Measurements from ENCODE around the gene ERC2.

The ERC2 gene

DNA sequence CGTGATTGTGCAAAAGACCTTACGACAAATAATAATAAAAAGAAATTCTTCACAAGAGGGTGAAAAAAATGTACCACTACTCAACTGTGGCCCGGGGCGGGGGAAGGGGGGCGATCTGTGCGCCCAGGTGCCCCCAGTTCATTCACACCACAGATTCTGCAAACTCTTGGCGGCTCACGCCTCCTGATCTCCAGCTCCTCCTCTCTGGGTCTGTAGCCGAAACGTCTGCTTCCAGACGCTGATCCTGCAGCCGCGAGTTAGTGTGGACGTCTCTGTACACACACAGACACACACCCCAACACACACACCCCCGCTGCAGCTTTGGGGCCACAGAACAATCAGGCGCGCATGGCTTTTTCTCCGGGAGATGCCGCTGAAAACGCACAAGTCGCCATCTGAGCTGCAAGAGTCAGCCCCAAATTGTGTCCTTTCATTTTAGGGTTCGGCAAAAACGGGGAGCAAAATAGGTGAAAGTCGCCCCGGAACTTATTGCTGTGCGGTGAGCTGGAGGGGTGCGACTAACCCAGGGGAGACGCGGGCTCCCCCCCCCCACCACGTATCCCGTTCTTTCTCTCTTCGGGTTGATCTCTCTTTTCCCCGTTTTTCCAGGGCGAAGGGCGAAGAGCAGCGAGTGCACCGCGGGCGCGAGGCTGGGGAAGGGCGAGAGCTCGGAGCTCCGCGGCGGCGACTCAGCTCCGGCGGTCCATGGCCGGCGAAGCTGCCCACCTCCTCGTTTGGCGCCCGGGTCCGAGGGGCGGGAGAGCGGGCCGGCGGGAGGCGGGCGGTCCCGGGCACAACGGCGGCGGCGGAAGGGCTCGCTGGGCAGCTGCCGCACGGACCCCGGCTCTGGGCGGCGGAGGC, 980.7 kb downstream of the ERC2 start:
- peak overlapping the region; percentile 88 for H3K4me3 ChIP-seq (replicated peaks; ENCODE audit: low read depth, low read length)
- DNase-seq (ENCODE audit: extremely low read depth, low read depth): no peak
- TF ChIP-seq, protein P1, sequence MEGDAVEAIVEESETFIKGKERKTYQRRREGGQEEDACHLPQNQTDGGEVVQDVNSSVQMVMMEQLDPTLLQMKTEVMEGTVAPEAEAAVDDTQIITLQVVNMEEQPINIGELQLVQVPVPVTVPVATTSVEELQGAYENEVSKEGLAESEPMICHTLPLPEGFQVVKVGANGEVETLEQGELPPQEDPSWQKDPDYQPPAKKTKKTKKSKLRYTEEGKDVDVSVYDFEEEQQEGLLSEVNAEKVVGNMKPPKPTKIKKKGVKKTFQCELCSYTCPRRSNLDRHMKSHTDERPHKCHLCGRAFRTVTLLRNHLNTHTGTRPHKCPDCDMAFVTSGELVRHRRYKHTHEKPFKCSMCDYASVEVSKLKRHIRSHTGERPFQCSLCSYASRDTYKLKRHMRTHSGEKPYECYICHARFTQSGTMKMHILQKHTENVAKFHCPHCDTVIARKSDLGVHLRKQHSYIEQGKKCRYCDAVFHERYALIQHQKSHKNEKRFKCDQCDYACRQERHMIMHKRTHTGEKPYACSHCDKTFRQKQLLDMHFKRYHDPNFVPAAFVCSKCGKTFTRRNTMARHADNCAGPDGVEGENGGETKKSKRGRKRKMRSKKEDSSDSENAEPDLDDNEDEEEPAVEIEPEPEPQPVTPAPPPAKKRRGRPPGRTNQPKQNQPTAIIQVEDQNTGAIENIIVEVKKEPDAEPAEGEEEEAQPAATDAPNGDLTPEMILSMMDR (IDR thresholded peaks at IDR 0.05; ENCODE audit: low read depth, low read length, missing control alignments): no peak

DNA sequence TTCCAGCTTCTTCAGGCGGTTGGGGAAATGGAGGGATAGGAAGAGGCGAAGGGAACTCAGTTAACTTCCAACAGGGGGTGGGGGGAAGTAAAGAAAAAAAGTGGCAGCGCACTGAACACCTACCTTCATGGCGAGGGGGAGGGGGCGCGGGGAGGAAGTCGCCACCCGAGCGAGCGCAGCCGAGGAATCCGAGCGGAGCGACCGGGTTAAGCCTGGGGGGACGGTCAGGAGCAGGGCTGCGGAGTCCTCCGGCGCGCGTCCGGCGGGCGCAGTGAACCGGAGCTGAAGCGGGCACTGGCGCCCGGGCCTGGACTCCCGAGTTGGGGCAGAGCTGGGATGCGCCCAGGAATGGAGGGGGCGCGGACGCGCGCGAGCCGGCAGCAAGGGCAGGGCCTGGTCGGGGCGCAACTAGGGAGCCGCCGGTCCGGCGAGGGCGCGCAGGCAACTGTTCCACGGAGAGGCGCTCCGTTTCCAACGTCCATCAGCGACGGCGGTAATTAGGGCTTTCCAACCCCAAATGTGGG, 981.3 kb downstream of the ERC2 start, which contains the start of gene WNT5A:
TSS of gene WNT5A (minus strand) at position 450 of the 524 bp plus-strand sequence. CDS start at position 129, 321 bp downstream.
- H3K4me3 ChIP-seq (replicated peaks; ENCODE audit: low read depth, low read length): peak within 1 kb of the TSS; percentile 88
- TF ChIP-seq, protein P1 (IDR thresholded peaks at IDR 0.05; ENCODE audit: low read depth, low read length, missing control alignments): no peak
- no peak for DNase-seq (ENCODE audit: extremely low read depth, low read depth)

DNA sequence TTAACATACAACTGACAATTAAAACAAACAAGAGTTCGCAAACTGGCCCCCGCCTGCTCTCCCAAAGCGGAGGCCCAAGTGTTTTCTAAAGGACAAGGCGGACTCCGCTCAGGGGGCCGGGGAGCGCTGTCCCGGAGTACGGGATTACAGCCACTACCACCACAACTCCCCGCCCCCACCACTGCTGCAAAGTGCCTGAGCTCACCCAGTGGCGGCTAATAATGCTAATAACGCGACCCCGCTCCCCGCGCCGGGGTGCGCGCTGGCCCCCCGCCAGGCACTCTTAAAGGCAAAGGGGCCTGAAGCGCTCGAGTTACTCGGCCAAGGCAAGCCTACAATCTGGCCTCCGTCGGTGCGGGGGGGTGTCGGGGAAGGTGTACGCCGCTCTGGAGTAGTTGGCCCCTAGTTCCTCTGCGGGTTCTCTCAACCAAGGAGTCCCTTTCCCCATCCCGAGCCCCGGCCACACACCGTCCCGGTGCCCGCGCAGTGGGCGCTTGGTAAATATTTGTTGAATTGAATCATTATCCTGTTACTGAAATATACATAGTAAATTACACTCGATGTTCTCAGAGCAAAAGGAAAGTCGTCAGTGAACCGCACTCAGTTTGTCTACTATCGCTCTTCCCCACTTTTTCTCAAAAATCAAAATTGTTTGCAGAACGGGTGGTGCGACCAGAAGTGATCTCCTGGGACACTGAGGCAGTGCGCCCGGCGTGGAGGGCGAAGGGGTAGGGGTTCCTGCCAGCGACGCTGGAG, 982.0 kb downstream of the ERC2 start:
- peak overlapping the region; percentile 88 for H3K4me3 ChIP-seq (replicated peaks; ENCODE audit: low read depth, low read length)
- TF ChIP-seq, protein P1 (IDR thresholded peaks at IDR 0.05; ENCODE audit: low read depth, low read length, missing control alignments): no peak
- DNase-seq (ENCODE audit: extremely low read depth, low read depth): no peak

DNA sequence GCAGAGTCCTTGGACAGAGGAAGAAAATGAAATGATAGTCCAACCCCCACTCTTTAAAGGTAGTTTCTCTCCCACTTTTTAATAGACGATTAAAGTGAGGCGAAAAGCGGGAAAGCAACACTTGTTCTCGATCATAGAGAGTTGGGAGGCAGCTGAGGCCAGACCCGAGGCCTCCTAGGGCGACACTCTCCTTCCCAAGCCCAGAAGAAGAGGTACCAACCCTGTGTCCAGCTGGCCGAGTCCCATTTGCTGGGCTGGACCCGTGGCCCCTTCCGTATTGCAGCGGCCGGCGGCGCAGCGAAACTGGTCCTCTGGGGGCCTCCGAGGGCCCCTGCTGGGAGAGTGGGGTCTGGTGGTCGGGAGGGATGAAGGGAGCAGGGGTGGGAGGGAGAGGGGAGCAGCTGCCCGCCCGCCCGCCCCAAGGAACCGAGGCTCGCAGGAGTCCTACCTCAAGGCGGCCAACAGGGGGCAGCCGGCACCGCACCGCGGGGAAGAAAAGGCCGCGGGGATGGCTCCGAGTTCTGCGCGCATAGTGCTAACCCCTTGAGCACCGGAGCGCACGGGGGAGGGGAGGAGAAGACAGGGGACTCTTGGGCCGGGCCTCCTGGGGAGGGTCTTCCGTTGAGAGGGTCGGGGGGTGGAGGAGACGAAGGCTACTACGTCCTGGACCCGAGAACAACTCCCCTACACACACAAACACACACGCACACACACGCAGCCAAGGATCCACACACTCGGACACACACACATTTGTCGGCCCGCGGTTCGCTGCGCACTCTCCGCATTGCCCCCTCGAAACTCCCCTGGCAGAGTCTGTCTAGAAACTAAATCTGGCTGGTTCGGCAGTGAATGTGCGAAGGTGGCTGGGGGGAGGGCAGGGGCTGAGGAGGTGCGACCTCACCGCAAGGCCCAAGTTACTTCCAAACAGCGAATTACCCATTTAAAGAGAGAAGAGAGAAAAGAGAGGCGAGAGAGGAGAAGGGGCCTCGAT, 983.2 kb downstream of the ERC2 start:
- no peak for DNase-seq (ENCODE audit: extremely low read depth, low read depth)
- peak overlapping the region; percentile 88 for H3K4me3 ChIP-seq (replicated peaks; ENCODE audit: low read depth, low read length)
- TF ChIP-seq, protein P1 (IDR thresholded peaks at IDR 0.05; ENCODE audit: low read depth, low read length, missing control alignments): peak; percentile 69

DNA sequence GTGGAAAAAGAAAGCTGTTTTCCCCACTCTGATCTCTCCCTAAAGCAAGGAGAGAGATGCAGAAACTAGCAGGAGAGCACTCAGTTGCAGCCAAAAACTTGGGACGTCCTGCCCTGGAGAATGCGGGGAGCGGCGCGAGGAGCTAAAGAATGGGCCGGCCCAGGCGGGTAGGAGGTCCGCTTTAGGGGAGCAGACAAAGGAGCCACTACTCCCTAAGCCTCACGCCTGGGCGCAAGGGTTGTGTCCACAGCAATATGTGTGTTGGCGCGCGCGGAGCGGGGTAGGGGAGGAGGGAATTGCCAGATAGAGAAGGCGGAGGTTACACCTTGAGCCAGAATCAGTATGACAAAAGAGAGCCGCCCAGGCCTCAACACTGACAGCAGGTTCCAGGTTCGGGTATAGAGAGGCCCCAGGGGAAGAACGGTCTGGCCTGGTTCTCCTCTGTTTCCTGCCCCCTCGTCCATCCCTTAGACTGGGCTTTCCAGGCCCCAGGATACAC, 984.0 kb downstream of the ERC2 start:
- TF ChIP-seq, protein P1 (IDR thresholded peaks at IDR 0.05; ENCODE audit: low read depth, low read length, missing control alignments): no peak
- peak overlapping the region; percentile 88 for H3K4me3 ChIP-seq (replicated peaks; ENCODE audit: low read depth, low read length)
- DNase-seq (ENCODE audit: extremely low read depth, low read depth): no peak
